NCI-H524 treated with DMSO at 0.1 percent for 48 hours (cell line): ENCODE results near the gene PTH2R.
"Not testable (repeated sequence)": the region's sequence is repeated elsewhere in the genome, so short reads cannot be mapped to it uniquely, and the experiment has no call there.

Experiments used
- DNase-seq: peaks from one replicate; lab custom pipeline; 2025; lab: John Stamatoyannopoulos, UW

The PTH2R gene

DNA sequence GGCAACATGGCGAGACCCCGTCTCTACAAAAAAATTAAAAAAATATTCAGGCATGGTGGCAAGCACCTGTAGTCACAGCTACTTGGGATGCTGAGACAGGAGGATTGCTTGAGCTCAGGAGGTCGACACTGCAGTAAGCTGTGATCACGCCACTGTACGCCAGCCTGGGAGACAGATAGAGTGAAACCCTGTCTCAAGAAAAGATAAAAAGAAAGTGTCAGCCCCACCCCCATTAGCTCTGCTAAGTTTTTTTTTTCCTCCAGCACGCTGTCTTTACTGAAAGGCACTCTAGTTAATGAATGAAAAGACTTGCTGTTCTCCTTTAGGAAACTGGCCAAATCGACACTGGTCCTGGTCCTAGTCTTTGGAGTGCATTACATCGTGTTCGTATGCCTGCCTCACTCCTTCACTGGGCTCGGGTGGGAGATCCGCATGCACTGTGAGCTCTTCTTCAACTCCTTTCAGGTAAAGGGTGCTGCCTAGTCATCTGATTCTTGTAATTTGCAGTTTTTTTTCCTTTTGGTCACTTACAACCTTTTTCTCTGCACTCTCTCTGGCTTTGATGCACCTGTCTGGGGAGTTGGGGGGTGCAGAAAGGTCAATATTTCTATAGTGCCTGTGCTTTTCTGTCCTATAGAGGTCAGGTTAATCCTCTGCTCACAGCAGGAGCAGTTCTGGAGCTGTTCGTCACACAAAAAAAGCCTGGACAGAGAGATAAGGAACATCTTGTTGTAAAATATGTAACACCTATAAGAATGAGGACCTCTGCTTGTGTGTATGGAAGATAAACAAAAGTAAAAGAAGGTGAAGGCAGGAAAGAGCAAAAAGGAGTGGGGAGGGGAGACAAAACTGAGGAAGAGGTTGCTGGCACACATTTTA, 82.3 kb downstream of the PTH2R start:
- DNase-seq: no peak

DNA sequence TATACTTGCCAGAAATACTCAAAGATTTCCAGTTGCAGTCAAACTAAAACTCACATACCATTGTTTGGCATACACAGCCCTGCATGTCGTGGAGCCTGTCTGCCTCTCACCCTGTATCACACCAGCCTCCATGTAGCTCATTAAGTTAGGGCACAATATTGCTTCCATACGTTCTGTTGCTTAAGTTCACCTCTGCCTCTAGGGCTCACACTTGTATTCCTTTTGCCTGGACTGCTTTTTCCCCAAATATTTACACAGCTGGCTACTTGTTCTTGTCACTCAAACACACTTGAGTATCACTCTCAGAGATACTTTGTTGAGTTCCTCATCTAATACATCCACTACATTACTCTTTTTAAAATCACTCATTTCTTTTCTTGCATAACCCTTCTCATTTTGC, 83.1 kb downstream of the PTH2R start:
- no peak for DNase-seq

DNA sequence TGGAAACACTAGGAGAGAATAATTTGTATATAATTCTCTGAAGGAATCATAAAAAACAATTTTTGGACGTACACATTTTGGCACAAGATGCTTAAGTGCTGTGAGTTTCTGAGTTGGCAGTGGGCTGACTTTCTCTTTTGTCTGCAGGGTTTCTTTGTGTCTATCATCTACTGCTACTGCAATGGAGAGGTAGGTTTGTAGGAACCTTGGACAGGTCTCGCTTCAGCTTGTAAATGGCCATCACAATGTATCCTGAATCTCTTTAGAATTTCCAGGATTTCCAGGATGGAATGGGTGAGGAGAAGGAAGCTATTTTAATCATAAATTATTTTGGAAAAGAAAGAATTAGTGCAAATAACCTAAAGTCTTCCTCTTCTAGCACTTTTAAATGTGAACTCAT, 83.9 kb downstream of the PTH2R start:
- DNase-seq: no peak

DNA sequence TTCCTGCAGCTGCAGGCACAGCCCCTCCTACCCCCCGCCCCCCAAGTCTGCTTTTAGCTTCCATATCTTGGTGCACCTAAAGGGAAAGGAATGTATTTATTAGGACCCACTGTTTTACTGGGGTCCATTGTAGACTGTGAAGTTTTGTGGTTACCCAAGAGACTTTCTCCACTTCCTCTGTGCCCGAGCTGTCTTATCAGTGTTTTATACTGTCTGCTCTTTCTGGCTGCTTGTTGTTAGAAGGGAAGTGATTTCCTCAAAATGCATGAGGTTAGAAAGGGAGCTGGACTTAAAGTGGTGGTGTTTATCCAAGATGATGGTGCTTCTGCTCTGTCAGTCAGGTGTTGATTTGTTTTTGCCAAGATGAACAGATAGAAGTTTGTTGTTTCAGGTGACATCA, 85.0 kb downstream of the PTH2R start:
- no peak for DNase-seq

DNA sequence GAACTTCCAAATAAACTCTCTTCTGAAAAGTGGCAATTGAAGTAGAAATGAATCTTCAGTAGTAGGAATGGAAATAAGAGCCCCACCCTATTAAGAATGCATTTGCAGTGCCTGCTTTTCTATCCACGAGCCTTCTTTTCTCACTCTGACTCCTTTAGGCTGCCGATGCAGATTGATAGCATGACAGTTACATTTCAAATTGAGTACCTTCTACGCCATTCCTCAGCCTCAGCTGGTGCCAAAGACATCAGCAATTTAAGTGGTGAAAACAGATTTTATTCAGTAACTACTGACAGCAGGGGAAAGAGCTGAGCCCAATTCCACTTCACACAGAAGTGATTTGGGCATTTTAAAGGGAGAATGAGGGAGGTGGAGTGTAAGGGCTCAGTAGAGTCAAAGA, 85.5 kb downstream of the PTH2R start:
- no peak for DNase-seq

DNA sequence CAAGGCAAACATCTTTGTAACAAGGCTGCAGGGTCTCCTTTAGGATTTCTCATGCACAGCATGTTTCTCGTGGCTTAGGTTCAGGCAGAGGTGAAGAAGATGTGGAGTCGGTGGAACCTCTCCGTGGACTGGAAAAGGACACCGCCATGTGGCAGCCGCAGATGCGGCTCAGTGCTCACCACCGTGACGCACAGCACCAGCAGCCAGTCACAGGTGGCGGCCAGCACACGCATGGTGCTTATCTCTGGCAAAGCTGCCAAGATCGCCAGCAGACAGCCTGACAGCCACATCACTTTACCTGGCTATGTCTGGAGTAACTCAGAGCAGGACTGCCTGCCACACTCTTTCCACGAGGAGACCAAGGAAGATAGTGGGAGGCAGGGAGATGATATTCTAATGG, 86.6 kb downstream of the PTH2R start:
- no peak for DNase-seq

DNA sequence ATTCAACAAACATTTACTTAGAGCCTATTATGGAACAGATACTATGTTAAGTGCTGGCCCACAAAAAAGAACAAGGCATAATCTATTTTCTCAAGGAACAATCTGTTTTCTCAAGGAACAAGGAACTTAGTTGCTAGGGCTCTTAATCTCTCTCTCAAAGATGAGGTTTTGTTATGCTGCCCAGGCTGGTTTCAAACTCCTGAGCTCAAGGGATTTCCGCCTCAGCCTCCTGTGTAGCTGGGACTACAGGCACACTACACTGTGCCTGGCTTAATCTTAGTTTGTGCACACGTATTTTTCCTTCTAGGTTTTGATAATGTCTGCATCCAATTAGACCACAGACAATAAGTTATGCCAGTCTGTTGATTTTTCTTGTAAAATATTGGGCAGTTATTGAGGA, 89.5 kb downstream of the PTH2R start:
- DNase-seq: no peak

DNA sequence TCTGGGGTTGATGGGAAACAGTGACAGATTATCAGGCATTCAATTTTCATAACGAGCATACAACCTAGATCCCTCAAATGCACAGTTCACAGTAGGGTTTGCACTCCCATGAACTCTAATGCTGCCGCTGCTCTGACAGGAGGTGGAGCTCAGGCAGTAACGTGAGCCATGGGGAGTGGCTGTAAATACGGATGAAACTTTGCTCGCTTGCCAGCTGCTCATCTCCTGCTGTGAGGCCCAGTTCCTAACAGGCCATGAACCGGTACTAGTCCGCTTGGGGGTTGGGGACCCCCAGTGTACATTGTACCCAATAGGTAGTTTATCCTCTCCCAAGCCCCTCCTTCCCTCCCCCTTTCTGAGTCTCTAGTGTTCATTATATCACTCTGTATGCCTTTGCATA, 94.6 kb downstream of the PTH2R start:
- DNase-seq: peak; percentile 67

DNA sequence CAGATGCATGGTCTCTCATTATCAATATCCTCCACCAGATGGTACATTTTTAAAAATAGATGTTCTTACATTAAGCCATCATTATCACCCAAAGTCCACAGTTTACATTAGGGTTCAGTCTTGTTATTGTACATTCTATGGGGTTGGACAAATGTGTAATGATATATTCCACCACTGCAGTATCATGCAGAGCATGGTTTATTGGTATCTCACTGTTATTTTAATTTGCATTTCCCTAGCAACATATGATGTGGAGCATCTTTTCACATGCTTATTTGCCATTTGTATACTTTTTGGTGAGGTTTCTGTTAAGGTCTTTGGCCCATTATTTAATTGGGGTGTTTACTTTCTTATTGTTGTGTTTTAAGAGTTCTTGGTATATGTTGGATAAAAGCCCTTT, 95.7 kb downstream of the PTH2R start:
- no peak for DNase-seq

DNA sequence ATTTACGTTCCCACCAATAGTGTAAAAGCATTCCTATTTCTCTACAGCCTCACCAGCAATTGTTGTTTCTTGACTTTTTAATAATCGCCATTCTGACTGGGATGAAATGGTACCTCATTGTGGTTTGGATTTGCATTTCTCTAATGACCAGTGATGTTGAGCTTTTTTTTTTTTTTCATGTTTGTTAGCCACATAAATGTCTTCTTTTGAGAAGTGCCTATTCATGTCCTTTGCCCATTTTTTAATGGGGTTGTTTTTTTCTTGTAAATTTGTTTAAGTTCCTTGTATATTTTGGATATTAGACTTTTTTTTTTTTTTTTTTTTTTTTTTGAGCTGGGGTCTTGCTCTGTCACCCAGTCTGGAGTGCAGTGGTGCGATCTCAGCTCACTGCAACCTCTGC, 98.8 kb downstream of the PTH2R start:
- not testable (repeated sequence) for DNase-seq

DNA sequence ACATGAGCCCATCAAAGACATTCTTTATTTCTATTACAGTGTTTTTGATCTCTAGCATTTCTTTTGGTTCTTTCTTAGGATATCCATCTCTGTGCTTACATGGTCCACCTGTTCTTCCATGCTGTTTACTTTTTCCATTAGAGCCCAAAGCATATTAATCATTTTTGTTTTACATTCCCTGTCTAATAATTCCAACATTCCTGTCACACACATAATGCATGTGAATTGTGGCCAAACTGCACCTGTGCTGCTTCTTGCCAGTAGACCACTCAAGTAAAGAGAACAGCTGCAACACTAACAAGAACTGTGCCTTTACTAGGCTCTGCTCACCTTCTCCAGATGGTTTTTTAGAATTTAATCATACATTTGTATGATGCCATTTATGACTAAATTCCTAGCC, 103.0 kb downstream of the PTH2R start:
- no peak for DNase-seq

DNA sequence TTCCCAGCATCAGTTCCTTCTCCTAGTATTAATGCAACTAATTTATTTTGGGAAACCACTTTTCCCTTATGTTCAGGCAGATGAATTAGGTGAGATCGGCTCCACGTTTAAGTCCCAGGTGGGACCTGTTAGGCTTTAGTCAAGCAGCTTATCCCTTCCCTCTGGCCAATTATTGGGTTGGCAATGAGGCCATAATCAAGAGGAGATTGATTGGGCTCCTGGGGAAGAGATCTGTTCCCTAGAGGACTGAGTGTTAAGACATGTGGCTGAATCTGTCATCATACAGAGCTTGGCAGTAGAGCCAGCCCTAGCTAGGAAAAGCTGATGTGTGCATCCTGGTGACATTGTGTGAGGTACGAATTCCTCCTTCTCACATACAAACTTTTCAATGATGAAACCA, 104.4 kb downstream of the PTH2R start:
- DNase-seq: no peak

DNA sequence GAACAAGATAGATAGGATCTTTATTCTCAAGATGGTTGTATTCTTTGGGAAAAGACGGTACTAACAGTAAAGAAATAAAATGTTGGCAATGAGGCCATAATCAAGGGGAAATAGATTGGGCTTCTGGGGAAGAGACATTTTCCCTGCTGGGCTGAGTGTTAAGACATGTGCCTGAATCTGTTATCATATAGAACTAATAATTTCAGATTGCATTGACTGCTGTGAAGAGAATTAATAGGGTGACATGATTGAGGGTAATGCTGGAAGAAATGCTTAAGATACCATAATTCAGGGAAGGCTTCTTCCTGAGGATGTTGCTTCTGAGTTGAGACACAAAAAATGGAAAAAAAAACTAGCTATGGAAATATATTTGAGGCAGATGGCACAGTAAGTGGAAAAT, 105.0 kb downstream of the PTH2R start:
- no peak for DNase-seq

DNA sequence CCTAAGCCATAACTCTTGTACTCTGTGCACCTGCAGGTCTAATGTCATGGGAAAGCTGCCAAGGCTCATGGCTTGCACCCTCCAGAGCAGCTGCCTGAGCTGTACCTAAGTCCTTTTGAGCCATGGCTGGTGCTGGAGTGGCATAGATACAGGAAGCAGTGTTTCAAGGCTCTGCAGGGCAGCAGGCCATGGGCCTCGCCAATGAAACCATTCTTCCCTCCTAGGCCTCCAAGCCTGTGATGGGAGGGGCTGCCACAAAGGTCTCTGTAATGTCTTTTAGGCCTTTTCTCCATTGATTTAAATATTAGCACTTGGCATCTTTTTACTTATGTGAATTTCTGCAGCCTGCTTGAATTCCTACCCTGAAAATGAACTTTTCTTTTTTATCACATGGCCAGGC, 108.5 kb downstream of the PTH2R start:
- DNase-seq: no peak

DNA sequence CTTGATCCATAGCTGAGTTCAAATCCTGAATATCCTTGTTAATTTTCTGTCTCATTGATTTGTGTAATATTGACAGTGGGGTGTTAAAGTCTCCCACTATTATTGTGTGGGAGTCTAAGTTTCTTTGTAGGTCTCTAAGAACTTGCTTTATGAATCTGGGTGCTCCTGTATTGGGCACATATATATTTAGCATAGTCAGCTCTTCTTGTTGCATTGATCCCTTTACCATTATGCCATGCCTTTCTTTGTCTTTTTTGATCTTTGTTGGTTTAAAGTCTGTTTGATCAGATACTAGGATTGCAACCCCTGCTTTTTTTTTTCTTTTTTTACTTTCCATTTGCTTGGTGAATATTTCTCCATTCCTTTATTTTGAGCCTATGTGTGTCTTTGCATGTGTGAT, 116.5 kb downstream of the PTH2R start:
- DNase-seq: not testable (repeated sequence)

DNA sequence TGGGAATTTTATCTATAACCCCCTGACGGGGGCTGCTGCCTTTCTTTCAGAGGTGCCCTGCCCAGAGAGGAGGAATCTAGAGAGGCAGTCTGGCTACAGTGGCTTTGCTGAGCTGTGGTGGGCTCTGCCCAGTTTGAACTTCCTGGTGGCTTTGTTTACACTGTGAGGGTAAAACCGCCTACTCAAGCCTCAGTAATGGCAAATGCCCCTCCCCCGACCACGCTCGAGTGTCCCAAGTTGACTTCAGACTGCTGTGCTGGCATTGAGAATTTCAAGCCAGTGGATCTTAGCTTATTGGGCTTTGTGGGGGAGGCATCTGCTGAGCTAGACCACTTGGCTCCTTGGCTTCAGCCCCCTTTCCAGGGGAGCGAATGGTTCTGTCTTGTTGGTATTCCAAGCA, 118.6 kb downstream of the PTH2R start:
- DNase-seq: not testable (repeated sequence)

DNA sequence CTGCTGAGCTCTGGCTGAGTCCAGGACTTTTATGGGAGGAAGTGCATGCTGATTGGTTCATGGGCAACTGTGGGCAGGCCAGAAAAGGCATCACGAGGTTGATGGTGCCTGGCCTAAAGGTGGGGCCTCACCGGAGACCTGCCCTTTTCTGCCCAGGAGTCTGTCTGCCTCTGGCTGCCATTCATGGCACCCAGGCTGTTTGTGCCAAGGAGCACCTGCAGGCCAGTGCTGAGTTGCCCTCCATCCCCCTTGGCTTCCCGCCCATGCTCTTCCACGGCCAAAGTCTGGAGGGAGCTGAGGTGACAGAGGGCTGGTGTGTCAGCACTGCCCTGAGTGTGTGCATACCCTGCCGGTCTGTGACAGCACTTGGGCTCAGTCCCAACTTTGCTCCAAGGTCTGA, 123.2 kb downstream of the PTH2R start:
- DNase-seq: no peak

DNA sequence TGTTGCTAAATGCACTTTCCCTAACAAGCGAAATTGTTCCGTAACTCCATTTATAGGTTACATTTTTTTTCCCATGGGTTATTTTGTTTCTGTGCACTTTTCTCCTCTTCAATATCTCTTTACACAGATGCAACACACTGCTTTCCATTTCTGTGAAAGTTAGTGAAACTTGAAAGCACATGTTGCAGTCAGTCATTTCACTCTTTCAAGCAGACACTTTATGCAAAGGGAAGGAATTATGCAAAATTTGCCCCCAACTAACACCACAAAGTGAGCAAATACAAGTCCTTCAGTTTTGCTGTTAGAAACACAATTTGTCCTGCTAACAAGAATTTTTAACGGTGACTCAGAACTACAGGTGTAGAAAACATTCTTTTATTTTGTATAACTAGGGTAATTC, 124.8 kb downstream of the PTH2R start:
- no peak for DNase-seq

DNA sequence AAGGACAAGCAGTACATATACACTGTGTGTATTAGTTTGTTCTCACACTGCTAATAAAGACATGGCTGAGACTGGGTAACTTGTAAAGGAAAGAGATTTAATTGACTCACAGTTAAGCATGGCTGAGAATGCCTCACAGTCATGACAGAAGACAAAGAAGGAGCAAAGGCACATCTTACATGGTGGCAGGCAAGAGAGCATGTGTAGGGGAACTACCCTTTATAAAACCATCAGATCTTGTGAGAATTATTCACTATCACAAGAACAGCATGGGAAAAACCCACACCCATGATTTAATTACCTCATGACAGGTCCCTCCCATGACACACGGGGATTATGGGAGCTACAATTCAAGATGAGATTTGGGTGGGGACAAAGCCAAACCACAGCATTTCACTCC, 129.0 kb downstream of the PTH2R start:
- DNase-seq: not testable (repeated sequence)

DNA sequence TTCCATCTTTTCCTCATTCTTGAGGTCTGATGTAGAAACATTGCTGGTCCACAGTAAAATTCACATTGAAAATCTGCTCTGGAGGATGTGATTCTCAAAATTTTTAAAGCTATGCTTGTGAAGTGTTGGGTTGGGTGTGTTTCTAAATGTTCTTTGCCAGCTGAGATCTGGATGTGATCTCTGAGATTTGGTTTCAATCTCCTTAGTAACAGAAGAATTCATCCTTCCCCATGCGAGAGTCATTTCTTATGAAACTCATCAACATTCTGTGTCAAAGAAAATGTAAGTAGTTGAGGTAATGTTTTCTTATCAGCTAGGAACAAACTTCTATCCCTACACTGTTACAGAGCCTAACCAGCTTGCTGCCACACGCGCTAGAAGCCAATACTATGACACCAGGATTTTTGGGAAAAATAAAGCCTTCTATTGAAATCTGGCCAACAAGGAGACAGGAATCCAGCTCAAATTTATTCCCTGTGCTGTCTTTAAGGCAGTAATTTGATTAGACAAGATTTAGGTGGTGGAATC, 134.9 kb downstream of the PTH2R start:
- DNase-seq: no peak

DNA sequence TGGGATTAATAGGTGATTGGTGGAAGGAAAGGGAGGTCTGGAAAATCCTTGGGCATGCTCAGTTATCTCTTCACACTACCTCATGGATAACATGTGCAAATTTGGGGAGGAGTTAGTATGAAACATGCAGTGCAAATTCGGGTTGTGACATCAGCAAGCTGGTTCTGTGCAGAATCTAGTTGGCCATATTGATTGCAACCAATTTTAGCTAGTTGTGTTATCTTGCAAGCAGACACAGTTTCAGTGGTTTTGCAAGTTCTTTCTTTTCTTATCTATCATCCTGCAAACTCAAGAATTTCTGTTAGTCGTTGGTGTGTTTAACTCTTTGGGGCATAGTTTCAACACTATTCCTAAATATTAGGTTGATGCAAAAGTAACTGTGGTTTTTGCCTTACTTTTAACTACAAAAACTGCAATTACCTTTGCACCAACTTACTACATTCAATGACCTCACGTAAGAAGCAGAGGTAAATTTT, 135.4 kb downstream of the PTH2R start:
- DNase-seq: no peak

DNA sequence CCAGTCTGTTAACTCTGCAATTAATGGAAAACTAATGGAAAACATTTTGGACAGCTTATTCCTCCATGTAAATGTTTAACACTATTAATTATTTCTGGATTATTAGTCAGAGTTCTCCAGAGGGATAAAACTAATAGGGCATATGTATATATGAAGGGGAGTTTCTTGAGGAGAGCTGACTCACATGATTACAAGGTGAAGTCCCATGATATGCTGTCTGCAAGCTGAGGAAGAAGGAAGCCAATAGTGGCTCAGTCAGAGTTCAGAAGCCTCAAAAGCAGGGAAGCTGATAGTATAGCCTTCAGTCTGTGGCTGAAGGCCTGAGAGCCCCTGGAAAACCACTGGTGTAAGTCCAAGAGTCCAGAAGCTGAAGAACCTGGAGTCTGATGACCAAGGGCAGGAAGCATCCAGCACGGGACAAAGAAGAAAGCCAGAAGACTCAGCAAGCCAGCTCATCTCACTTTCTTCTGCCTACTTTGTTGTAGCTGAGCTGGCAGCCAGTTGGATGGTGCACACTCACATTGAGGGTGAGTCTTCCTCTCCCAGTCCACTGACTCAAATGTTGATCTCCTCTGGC, 136.0 kb downstream of the PTH2R start:
- no peak for DNase-seq
